ENCODE measurements around the gene FXYD4.
"Not testable (repeated sequence)": the region's sequence is repeated elsewhere in the genome, so short reads cannot be mapped to it uniquely, and the experiment has no call there.

Gene FXYD4

DNA sequence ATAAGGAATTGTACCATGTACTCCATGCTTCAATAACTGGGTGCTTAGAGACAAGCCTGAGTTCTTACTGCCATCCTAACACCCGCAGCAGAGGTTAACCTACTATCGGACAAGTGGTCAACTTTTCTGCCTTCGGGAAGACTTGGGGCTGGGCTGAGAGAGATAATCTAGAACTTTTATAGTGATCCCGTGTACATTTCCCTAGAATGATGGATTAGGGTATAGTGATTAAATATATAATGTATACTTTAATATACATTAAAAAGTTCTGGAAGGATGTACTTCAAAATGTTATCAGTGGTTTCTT lies 49.7 kb downstream of the FXYD4 start:
- no peak for DNase-seq

DNA sequence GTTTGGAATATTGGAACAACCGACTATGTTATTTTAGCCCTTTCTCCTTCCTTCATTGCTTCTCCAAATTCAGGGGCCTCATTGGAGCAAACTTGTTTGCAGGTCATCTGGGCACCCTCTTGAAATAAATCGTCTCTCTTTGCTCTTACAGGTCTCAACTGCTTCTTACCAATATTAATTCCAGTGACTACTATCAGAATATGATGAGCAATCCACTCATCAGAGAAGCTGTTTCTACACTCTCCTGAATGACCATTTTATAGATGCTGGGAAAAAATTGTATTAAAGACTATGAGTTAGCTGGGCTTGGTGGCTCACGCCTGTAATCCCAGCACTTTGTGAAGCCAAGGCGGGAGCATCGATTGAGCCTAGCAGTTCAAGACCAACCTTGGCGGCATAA lies 50.1 kb downstream of the FXYD4 start:
- no peak for DNase-seq

DNA sequence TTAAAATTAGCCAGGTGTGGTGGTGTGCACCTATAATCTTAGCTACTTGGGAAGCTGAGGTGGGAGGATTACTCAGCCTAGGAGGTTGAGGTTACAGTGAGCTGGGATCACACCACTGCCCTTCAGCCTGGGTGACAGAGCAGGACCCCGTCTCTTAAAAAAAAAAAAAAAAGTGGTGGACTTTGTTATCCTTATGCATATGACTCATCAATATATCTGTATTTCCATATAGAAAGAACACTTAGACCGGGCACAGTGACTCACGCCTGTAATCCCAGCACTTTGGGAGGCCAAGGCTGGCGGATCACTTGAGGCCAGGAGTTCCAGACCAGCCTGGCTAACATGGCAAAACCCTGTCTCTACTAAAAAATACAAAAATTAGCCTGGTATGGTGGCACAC lies 50.5 kb downstream of the FXYD4 start:
- DNase-seq: not testable (repeated sequence)

DNA sequence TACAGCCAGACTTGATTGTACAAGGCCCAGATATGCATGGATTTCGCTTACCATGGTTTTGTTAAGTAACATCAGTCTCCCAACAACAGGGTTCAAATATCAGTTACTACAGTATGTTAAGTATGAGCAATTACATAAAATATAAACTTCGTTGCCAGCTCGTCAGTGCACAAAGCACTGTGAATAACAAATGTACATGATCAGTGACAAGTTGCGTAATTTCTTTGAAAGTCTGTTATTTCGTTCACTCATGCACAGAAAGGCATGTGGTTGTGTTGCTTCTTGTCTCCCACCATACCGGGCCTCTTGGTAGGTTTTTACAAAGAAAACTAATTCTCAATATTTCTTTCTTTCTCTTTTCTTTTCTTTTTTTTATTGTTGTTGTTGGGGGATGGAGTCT lies 53.0 kb downstream of the FXYD4 start:
- DNase-seq: no peak
